Thyroid gland (tissue), 4 donors: ENCODE measurements around the gene HOXB7. TPM values are rescaled to one million over a fixed set of nuclear protein-coding genes. Genes with fewer than 3 reads are reported as not detected.

Experiments used
- DNase-seq, 2 donors: peaks; one replicate each; pipeline ENCODE4 v3.0.0-alpha.2; 2019
- H3K27ac ChIP-seq, 3 donors: fragments of 200-600 bp; sonication (generic); 1 replicate in 2 of 3; 2 replicates in 1 of 3; pipeline ENCODE4 v1.5.1; 2016 to 2019; ENCODE audit warnings: mild to moderate bottlenecking in 1 of 3, moderate library complexity in 1 of 3
- H3K27me3 ChIP-seq: fragments of 200-600 bp; sonication (generic); one replicate; pipeline ENCODE4 v1.5.1; 2019
- H3K36me3 ChIP-seq, 2 donors: fragments of 200-600 bp; sonication (generic); one replicate each; pipeline ENCODE4 v1.5.1; 2016 to 2019
- H3K4me1 ChIP-seq, 2 donors: fragments of 200-600 bp; sonication (generic); one replicate each; pipeline ENCODE4 v1.5.1; 2017 to 2019
- H3K4me3 ChIP-seq, 3 donors: fragments of 200-600 bp; sonication (generic); replicated peaks in 1 of 3; 1 replicate in 2 of 3; 2 replicates in 1 of 3; pipeline ENCODE4 v1.5.1; 2016; ENCODE audit warnings: mild to moderate bottlenecking in 1 of 3
- H3K9me3 ChIP-seq: fragments of 200-600 bp; sonication (generic); one replicate; pipeline ENCODE4 v1.5.1; 2017
- CTCF ChIP-seq, 6 experiments: fragments of 200-600 bp in 3 of 6; fragments of 450-650 bp in 3 of 6; sonication (generic) in 3 of 6; IDR thresholded peaks; one replicate each; pipeline ENCODE4 v1.5.1; 2016 to 2019; ENCODE audit warnings: antibody characterized with exemption in 6 of 6, mild to moderate bottlenecking in 2 of 6, inconsistent platforms in 1 of 6, moderate library complexity in 1 of 6
- POLR2A ChIP-seq, 2 donors: fragments of 450-650 bp; IDR thresholded peaks; one replicate each; pipeline ENCODE4 v1.6.1; 2017; ENCODE audit warnings: antibody characterized with exemption in 2 of 2, mild to moderate bottlenecking in 2 of 2, moderate library complexity in 1 of 2
- WGBS, 2 donors: methylation state at CpG; one replicate each; pipeline ENCODE4 v1.1.5; 2017; 5-methylcytosine and 5-hydroxymethylcytosine counted together
- intact Hi-C: fragments of 100-400 bp; cut with DNase I; formaldehyde crosslinking; loops from one replicate; pipeline ENCODE4 v1.15.1; 2023
- total RNA-seq, 4 donors: library from RNA; depleted of rRNA; stranded (reverse); fragments of >200 nt; gene quantifications; one replicate each; pipeline ENCODE4 v1.2.3, GENCODE V29; 2016

Gene HOXB7
- total RNA-seq, 4 donors from 2014 or later: 1.0 to 2.8 (median 1.3) TPM; not detected in 1

DNA sequence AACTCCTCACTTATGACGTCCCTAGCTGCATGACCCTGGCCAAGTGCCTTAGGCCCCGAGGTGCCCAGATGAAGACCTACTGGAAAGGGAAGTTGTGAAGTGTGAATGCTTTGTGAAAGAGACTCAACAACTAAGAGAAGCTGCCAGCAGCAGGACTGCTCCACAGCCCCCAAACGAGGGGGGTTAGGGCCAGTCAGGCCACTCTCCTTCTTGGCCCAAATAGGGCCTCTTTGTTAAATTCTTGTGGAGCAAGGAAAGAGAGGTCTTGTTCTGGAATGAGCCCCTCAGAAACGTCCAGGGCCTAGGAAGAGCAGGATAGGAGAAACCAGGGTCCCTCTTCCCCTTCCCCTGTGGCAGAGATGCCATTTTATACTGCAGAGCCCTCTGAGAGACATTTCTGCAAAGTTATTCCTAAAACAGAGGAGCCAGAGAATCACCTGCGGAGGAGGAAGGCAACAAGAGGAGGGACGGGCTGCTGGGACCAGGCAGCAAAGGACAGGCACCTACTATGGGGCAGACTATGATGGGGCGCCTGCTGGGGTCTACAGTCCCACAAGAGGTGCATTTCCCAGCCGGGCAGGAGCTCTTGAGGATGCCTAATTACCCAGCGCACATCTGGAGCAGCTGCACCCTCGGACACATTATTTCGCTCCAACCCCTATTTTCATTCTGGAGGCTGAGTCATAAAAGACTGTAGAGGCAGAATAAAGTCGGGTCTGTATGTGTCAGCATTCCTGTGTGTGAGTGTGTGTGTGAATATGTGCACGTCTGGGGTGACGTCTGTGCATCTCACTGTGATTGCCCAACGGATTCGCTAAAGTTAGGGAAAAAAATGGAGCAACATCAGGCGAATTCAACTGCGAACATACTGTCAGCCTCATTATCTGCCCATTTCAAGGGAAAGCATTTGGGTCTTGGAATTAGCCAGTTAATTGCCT is 26.8 kb upstream of the HOXB7 start:
- 19 to 23% methylated on average over 18 of the region's 18 CpGs for WGBS, 2 donors
- H3K4me1 ChIP-seq: peaks cover 4% of the 10 kb centered on the region in 2 donors
- no peak for DNase-seq
- TF ChIP-seq POLR2A (IDR thresholded peaks at IDR 0.05) (no peak), CTCF (IDR thresholded peaks at IDR 0.05) (no peak)
- intact Hi-C loops: no loop called here
- no peaks in the 10 kb centered on the region for H3K9me3 ChIP-seq
- no peaks in the 10 kb centered on the region for H3K36me3 ChIP-seq
- peaks cover 78% of the 10 kb centered on the region for H3K27me3 ChIP-seq
- H3K4me3 ChIP-seq: no peak overlapping the region
- no peak overlapping the region for H3K27ac ChIP-seq

DNA sequence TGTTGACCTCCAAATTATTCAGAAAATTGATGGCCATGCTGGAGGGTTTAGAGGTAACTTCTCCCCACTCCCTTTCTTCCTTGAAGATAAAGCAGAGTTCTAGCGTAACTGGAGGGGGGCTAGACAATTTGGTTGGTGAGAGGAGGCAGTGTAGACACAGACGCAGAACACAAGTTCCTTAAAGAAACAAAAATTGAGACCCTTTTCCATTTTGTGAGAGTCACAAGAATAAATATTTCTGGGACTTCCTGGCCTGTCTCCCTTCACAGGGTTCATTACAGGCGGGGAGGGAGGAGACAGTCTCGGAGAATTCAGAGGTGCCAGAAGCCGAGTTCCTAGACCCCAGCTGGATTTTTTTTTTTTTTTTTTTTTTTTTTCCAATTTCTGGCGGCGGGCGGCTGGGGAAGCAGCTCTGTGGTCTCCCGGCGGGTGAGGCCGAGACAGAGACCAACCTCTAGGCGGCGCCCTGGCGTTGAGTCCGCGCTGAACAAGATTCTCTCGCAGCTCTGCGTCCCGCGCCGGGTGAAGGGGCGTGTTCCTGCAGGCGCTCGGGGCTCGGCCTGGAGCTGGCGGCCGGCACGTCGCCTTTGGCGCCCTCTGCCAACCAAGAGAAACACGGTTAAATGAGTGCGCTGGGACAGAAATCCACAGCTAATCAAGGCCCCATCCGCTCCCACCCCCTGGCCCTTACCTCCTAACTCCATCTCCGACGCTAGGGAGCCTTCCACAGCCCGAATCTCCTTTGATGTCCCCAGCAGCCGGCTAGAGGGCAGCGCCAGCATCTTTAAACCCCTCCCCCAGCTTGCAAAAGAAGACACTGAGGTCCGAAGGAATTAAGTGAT is 25.6 kb upstream of the HOXB7 start:
- Histone ChIP-seq H3K27me3 (peaks cover 73% of the 10 kb centered on the region), H3K36me3 (no peaks in the 10 kb centered on the region)
- peak; percentile 55 to 57 for DNase-seq

GRCh38 chr17:48634493-48635208 is 23.8 kb upstream of the HOXB7 start:
- H3K27ac ChIP-seq: no peak overlapping the region
- H3K36me3 ChIP-seq: no peaks in the 10 kb centered on the region
- intact Hi-C loops: no loop called here
- TF ChIP-seq CTCF (IDR thresholded peaks at IDR 0.05): no peak
- no peak for TF ChIP-seq POLR2A (IDR thresholded peaks at IDR 0.05)
- no peak for DNase-seq
- H3K27me3 ChIP-seq: peaks cover 73% of the 10 kb centered on the region
- no peaks in the 10 kb centered on the region for H3K9me3 ChIP-seq
- H3K4me1 ChIP-seq: peaks cover 4% of the 10 kb centered on the region in 2 donors
- WGBS, 2 donors: 20 to 31% methylated on average over 20 of the region's 20 CpGs
- no peak overlapping the region for H3K4me3 ChIP-seq

More for the DNA sequence above, 25.6 kb upstream of the HOXB7 start:
- Histone ChIP-seq H3K4me3 (no peak overlapping the region), H3K27ac (no peak overlapping the region), H3K9me3 (no peaks in the 10 kb centered on the region), H3K4me1 (peaks cover 4% of the 10 kb centered on the region in 2 donors)
- TF ChIP-seq CTCF (IDR thresholded peaks at IDR 0.05): peak in 2 of 6 experiments; percentile 23 to 40
- TF ChIP-seq POLR2A (IDR thresholded peaks at IDR 0.05): no peak
- WGBS, 2 donors: 2 to 3% methylated on average over 31 to 38 of the region's 39 CpGs
- intact Hi-C loops: no loop called here

DNA sequence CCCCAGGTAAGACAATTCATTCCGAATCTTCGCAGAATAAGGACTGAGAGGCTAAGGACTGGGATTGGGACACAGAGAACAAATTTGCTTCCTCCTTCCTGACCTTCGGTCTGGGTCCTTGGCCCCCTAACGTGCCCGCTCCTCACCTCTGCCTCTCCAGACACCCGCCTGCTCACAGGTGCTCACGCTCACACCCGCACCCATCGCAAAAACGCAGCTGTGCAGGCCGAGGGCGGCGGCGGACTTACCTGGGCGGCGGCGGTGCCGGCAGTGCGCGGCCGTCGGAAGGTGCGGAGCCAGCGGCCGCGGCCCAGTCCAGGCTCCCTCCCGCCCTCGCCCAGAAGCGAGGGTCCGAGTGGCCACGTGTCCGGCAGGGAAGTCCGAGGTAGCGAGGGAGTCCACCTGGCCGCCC is 22.5 kb upstream of the HOXB7 start:
- intact Hi-C loops: no loop called here
- no peak overlapping the region for H3K4me3 ChIP-seq
- H3K27ac ChIP-seq: no peak overlapping the region
- no peaks in the 10 kb centered on the region for H3K9me3 ChIP-seq
- H3K27me3 ChIP-seq: peaks cover 81% of the 10 kb centered on the region
- H3K4me1 ChIP-seq: peaks cover 4% of the 10 kb centered on the region in 2 donors
- WGBS, 2 donors: 12 to 23% methylated on average over 4 to 15 of the region's 35 CpGs
- DNase-seq: no peak
- no peak for TF ChIP-seq CTCF (IDR thresholded peaks at IDR 0.05)
- no peak for TF ChIP-seq POLR2A (IDR thresholded peaks at IDR 0.05)
- H3K36me3 ChIP-seq: no peaks in the 10 kb centered on the region
